Activated CD8-positive, alpha-beta memory T cell treated with anti-CD3 and anti-CD28 coated beads, Interleukin-2, amount 50 U/mL, for 48 hours (primary cell): ENCODE data around the gene ATP2A2.
"Not testable (repeated sequence)": the region's sequence is repeated elsewhere in the genome, so short reads cannot be mapped to it uniquely, and the experiment has no call there.

Source experiments
- DNase-seq: peaks from one replicate; pipeline ENCODE4 v3.0.0-alpha.2; 2020

ATP2A2 gene

GRCh38 chr12:110343736-110344555 lies 62.9 kb downstream of the ATP2A2 start:
- DNase-seq: peak; percentile 35

DNA sequence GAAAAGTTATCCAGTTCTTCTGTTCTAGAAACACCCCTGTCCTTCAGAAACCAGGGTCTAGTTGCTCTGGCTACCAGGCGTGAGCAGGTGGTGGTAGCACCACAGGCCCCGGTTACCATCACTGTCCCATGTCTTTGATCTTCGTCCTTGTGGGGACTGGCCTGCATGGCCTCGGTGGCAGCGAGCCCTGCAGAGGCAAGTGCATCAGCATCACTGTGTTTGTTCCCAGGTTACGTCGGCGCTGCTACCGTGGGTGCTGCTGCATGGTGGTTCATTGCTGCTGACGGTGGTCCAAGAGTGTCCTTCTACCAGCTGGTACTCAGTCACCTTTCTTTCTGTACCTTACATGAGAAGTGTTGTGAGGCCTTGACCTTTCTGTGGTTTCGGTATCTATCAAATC lies 63.6 kb downstream of the ATP2A2 start:
- DNase-seq: peak; percentile 43

GRCh38 chr12:110345176-110345661 lies 64.2 kb downstream of the ATP2A2 start:
- DNase-seq: peak; percentile 44

GRCh38 chr12:110345963-110346362 lies 64.9 kb downstream of the ATP2A2 start:
- peak; percentile 45 for DNase-seq

GRCh38 chr12:110347767-110348166 lies 66.7 kb downstream of the ATP2A2 start:
- DNase-seq: peak; percentile 44

GRCh38 chr12:110348431-110349059 lies 67.5 kb downstream of the ATP2A2 start:
- DNase-seq: peak; percentile 45

- peak; percentile 52 for DNase-seq
These were observed 68.0 kb downstream of the ATP2A2 start for GRCh38 chr12:110349096-110349495.

DNA sequence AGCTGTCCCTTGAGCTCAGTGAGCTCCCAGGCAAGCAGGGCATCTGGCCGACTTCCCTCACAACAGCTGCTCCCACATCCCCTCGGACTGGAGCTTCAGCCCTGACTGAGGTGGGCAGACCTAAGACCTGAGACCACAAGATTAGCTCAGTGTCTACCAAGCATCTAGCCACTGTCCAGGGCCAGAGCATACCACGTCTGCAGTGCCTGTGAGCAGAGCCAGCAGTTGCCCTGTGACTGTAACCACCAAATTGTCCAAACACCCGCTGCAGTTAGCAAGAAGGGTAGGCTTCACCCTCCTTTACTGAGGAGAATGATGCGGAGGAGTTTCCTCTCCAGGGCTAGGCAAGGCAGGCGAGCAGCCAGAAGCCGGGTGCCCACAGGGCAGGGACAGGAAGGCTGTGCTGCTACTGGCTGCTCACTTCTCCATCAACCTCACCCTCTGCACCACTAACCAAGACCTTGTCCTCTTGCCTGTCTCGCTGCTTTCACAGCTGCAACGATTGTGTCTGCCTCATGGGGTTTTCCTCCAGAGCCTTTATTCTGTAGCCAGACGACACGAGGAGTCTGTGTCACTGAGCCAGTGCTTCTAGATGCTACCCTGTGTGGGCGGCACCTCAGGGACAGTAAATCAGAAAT lies 68.6 kb downstream of the ATP2A2 start:
- DNase-seq: peak; percentile 59

DNA sequence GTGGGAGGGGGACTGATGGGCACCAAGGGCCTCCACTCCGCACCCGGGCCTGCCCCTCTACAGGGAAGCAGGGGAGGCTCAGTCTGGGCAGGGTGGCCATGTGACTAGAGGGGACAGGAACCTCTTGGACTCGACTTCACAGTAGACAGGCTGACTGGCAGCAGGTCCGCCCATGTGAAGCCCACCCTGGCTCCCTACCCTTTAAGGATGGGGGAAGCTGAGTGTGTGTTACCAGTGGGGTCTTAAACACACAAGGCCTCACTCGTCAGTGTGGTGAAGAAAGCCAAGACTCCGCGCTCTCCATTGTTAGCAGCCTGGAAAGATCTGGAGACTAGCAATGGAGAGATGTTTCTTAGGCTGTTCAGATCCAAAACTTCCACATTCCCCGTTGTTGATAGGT lies 70.1 kb downstream of the ATP2A2 start:
- peak; percentile 51 for DNase-seq

DNA sequence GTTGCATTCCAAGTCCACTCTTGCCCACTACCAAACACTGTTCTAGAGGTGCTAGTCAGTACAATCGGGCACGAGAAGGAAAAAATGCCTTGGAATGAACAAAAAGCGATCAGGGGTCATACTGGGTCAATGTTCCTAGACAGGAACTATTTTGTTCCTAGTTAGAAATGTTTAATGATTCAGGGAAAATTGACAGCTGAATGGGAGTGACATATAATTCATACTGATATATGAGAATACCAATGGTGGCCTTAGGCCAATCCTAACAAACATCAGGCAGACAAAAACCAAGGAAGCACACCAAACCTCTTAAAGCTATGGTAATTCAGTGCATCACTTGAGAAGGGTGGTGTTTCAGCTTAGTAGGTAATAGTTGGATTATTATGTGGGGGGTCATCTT lies 71.4 kb downstream of the ATP2A2 start:
- no peak for DNase-seq

- no peak for DNase-seq
These were observed 72.3 kb downstream of the ATP2A2 start for GRCh38 chr12:110353211-110353965.

DNA sequence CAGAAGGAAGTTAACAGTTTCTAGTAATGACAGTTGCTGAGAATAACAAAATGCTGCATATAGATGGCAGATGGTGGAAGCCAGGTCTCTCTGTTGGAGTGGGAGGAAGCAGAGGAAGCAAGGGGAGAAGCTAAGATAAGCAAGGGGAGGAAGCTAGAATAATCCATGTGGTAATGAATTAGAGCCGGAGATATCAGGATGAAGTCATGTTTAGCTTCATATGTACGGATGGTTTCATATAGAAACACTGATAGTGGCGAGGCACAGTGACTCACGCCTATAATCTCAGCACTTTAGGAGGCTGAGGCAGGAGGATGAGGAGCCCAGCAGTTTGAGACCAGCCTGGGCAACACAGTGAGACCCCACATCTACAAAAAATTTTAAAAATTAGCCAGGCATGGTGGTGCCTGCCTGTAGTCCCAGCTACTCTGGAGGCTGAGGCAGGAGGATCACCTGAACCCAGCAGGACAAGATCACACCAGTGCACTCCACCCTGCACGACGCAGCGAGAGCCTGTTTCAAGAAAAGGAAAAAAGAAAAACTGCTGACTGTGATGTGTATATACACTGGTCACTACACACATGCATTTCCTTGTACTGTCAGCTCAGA lies 73.2 kb downstream of the ATP2A2 start:
- no peak for DNase-seq

- no peak for DNase-seq
These were observed 74.0 kb downstream of the ATP2A2 start for GRCh38 chr12:110355073-110355472.

- not testable (repeated sequence) for DNase-seq
These were observed 77.5 kb downstream of the ATP2A2 start for GRCh38 chr12:110358384-110359097.

DNA sequence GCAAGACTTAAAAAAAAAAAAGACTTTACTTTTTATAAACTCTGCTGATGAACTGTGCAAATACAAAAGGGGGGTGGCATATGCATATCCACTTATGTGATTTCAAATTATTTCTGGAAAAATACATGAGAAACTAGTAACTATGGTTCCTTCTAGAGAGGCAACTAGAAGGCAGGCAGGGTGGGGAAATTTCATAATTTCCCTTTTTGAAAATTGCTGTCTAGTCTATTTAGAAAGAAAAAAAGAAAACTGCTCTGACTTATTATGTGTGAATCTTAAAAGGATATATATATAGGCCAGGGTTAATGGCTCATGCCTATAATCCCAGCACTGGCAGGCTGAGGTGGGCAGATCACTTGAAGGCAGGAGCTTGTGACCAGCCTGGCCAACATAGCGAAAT lies 80.2 kb downstream of the ATP2A2 start:
- DNase-seq: no peak

DNA sequence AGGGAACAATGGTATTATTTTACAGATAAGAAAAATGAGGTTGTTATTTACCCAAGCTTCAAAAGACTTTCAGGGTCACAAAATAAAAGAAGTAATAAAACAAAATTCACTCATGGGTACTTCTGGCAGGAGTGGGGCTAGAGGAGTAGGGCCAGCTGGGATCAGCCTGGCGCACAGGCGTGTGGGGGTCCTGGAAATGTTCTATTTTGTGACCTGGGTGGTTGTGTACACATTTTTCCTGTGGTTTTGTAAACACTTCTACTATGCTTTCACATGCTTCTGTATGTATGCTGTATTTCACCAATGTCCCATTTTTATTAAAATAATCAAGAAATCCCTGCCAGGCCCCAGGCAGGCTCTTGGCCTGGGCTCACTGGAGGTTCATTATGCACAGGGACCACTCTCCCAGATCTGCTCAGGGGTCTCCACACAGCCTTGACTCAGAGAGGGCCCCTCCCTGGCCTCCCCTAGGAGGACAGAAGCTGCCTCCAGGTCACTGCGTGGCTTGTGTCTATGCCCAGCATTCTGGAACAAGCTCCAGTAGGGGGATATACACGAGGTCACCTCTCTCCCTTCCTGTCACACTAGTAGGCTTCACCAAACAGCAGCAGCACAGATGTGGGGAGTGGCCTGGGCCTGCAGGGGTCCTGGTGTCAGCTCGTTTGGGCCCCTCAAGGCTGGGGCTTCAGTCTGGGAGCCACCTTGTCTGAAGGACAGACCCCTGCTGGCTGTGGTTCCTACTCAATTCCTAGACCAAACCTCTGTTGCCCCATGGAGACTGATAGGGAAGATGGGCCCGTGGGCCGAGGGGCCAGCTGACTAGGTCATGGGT lies 84.7 kb downstream of the ATP2A2 start:
- DNase-seq: no peak

DNA sequence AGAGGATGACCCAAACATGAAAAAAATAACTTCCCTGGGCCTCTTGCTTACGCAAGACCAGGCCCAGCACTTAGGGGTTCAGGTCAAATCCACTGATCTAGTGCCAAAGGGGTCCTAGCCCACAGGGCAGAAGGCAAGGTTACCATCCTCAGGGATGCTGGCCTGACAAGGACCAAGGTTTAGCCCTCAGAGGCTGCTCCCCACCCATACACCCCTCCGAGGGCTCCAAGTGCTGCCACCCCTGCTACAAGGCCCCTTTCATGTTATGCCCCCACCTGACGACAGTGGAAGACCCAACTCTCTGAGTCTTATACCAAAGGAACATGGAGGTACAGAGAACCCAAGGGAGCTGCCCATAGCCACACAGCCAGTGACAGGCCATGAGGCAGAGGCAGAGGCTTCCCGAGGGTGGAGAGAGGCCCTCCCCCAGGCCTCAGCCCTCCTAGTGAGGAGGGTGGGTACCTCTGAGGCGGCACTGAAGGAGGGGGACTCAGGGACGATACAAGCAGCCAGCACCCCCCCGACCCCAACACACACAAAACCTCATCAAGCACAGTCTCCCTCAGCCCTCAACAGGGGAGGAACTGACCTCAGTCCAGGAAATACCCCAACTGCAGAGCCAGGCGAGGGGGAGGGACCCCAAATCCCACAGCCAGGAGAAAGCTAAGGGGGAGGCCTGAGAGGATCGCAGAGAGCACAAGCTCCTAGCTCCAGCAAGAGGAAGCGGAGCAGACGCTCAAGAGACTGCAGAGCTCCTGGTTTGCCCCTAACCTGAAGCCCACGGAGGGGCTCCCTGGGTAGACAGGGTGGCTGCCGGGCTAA lies 85.5 kb downstream of the ATP2A2 start:
- no peak for DNase-seq

DNA sequence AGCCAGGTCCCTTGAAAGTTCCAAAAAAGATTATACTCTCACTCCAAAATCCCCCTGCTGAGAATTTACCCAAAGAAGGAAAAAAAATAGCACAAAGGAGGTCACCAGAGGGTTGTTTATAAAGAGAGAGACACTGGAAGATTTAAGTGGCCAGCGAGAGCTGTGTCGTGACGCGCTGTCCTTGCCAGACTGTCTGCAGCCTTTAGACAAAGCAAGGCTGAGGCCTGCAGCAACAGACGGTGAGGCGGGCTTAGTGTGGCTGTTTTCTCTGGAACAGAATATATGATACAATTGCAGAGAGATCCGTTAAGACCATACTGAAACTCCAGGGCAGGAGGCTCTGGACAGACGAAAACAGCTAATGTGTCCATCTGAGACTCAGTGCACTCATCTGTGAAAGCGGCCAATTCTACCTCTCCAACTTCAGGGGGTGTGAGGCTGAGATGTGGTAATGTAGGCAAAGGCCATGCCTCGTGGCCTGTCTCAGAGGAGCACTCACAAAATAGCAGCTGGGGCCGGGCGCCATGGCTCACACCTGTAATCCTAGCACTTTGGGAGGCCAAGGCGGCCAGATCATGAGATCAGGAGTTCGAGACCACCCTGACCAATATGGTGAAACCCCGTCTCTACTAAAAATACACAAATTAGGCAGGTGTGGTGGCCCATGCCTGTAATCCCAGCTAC lies 86.3 kb downstream of the ATP2A2 start:
- DNase-seq: no peak

DNA sequence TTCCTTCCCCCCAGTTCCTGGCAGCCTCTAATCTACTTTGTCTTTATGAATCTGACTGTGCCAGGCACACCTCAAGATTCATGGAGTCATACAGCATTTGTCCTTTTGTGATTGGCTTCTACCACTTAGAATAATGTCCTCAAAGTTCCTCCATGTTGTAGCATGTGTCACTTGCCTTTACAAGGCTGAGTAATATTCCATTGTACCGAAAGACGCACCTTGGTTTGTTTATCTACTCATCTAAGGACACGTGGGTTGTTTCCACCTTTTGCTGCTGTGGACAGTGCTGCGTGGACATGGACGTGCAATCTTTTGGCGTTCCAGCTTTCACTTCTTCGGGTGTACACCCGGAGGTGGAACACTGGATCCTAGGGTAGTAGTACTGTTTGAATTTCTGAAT lies 88.9 kb downstream of the ATP2A2 start:
- DNase-seq: no peak
